Measurements from ENCODE around the gene PPP1R14C. TPM values are rescaled to one million over a fixed set of nuclear protein-coding genes. Genes with fewer than 3 reads are reported as not detected.

The PPP1R14C gene
- total RNA-seq, 6 experiments from 2014 or later = 0.17 TPM; not detected in 5

DNA sequence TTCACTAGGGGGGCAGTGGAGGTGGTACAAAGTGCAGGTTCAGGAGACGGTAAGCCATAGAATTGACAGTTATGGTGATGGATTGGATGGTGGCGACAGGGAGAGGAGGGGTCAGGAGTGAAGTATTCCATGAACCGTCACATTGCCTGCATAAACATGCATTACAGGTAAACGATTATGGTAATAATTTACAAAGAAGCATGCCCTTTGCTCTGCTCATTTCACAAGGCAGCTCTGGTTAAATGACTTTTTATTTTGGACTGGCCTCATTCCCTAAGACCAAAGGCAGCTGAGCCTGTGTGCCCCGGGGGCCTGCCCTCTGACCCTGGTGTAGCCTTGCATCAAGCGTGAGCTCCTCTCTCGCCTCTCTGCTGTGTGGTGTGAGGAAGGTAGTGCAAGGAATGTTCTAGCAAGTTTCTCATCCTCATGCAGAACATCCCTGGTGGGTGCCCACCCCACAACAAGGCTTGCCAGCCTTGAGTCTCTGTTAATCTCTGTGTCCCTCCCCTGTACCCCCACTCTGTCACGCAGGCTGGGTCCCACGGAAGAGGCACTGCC, 59.0 kb downstream of the PPP1R14C start:
- peaks cover 7% of the 10 kb centered on the region; the same call in 1 of the 2 replicates for H3K4me1 Mint-ChIP-seq (ENCODE audit: low read depth)
- no peak overlapping the region for H3K4me3 Mint-ChIP-seq
- H3K27me3 Mint-ChIP-seq (ENCODE audit: insufficient read depth) = peaks cover 14% of the 10 kb centered on the region
- no peaks in the 10 kb centered on the region for H3K36me3 Mint-ChIP-seq (ENCODE audit: low read depth)
- no peak overlapping the region for H3K27ac Mint-ChIP-seq
- H3K9me3 Mint-ChIP-seq = no peaks in the 10 kb centered on the region
- no peak for DNase-seq
- no peak for TF ChIP-seq CTCF (IDR thresholded peaks at IDR 0.05)

DNA sequence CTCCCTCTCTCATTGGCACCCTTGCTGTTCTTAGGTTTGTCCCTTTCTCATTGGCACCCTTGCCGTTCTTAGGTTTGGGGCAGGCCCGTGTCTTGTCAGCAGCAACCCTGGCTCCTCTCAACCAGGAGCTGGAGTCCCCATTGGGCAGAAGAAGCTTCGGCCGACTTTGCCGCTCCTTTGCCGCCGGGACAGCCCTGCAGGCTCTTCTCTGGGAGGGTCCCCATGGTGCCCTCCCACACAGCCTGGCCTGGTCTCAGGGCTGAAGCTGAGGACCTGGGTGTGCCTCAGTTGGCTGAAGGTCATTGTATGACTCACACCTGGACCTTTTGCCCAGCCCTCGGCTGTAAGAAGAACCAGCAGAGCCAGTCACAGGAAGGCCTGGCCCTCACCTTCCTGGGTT, 59.6 kb downstream of the PPP1R14C start:
- Mint-ChIP-seq H3K9me3 (no peaks in the 10 kb centered on the region), H3K4me1 (ENCODE audit: low read depth) (peaks cover 7% of the 10 kb centered on the region; the same call in 1 of the 2 replicates), H3K4me3 (no peak overlapping the region), H3K36me3 (ENCODE audit: low read depth) (no peaks in the 10 kb centered on the region), H3K27ac (no peak overlapping the region), H3K27me3 (ENCODE audit: insufficient read depth) (peaks cover 11% of the 10 kb centered on the region)
- no peak for DNase-seq
- no peak for TF ChIP-seq CTCF (IDR thresholded peaks at IDR 0.05)

GRCh38 chr6:150202934-150203333, 60.1 kb downstream of the PPP1R14C start:
- H3K36me3 Mint-ChIP-seq (ENCODE audit: low read depth) = no peaks in the 10 kb centered on the region
- no peak overlapping the region for H3K27ac Mint-ChIP-seq
- H3K4me3 Mint-ChIP-seq = no peak overlapping the region

GRCh38 chr6:150203378-150203777, 60.5 kb downstream of the PPP1R14C start:
- H3K36me3 Mint-ChIP-seq (ENCODE audit: low read depth) = no peaks in the 10 kb centered on the region
- TF ChIP-seq CTCF (IDR thresholded peaks at IDR 0.05) = no peak

More at GRCh38 chr6:150202934-150203333, 60.1 kb downstream of the PPP1R14C start:
- Mint-ChIP-seq H3K9me3 (no peaks in the 10 kb centered on the region), H3K27me3 (ENCODE audit: insufficient read depth) (peaks cover 11% of the 10 kb centered on the region), H3K4me1 (ENCODE audit: low read depth) (peaks cover 7% of the 10 kb centered on the region)
- no peak for TF ChIP-seq CTCF (IDR thresholded peaks at IDR 0.05)
- DNase-seq = no peak

DNA sequence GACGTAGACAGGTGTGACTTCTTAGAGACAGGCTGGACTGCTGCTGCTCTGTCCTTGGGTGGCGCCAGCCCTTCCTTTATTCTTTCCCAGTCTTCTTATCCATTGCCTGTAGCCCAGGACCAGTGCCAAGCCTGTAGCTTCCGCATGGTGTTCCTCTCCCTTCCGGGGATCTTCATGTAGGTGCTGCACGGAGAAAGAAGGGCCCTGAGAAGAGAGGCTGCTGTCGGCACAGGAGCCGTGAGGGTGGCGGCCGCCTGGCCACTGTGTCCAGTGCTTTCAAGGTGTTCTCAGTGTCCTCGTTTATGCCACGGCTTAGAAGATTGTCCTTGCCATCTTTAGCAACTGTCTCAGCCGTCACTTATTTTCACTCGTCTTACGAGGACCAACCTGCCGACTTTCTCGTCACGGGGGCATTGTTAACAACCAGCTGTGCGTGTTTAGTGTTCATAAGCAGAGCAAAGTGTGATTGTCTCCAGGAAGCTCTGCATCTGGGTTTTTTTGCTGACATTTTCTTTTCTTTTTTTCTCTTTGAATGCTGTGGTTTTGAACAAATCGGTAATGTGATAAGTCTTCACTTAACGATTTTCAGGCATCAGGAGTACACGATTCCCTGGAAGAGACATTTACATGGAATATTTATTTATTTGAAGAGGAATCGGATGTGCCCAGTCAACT, 61.2 kb downstream of the PPP1R14C start:
- Mint-ChIP-seq H3K27me3 (ENCODE audit: insufficient read depth) (peaks cover 11% of the 10 kb centered on the region), H3K4me1 (ENCODE audit: low read depth) (peaks cover 7% of the 10 kb centered on the region), H3K4me3 (no peak overlapping the region), H3K27ac (no peak overlapping the region), H3K36me3 (ENCODE audit: low read depth) (no peaks in the 10 kb centered on the region), H3K9me3 (no peaks in the 10 kb centered on the region)
- no peak for TF ChIP-seq CTCF (IDR thresholded peaks at IDR 0.05)
- no peak for DNase-seq

More at GRCh38 chr6:150203378-150203777, 60.5 kb downstream of the PPP1R14C start:
- peaks cover 7% of the 10 kb centered on the region for H3K4me1 Mint-ChIP-seq (ENCODE audit: low read depth)
- no peak overlapping the region for H3K4me3 Mint-ChIP-seq
- DNase-seq = no peak
- no peaks in the 10 kb centered on the region for H3K9me3 Mint-ChIP-seq
- no peak overlapping the region for H3K27ac Mint-ChIP-seq
- H3K27me3 Mint-ChIP-seq (ENCODE audit: insufficient read depth) = peaks cover 11% of the 10 kb centered on the region
